WTC11 (cell line): ENCODE measurements around the gene ZNF814. TPM values are rescaled to one million over a fixed set of nuclear protein-coding genes. Genes with fewer than 3 reads are reported as not detected.

ENCODE experiments used
- ATAC-seq: fragments of 200-7000 bp; cut with Tn5 transposase; 2 replicates; pipeline ENCODE4 v1.10.0; 2021; ENCODE audit warnings: mild to moderate bottlenecking, moderate library complexity
- CTCF ChIA-PET: fragments of 300-600 bp; sonication (Branson Sonifier 250); formaldehyde crosslinking; loops from one replicate; lab custom pipeline; 2021; ENCODE audit warnings: antibody characterized with exemption; lab: Charles Lee
- POLR2A ChIA-PET: fragments of 350-600 bp; sonication (Branson Sonifier 250); formaldehyde crosslinking; loops from one replicate; lab custom pipeline; 2021; ENCODE audit warnings: antibody characterized with exemption; lab: Charles Lee
- DNase-seq: peaks from one replicate; pipeline ENCODE4 v3.0.0; 2021; ENCODE audit warnings: low spot score
- H3K27ac Mint-ChIP-seq: 2 replicates; pipeline ENCODE4 v1.8.0; 2021; ENCODE audit warnings: mixed read lengths
- H3K27me3 Mint-ChIP-seq: 2 replicates; pipeline ENCODE4 v1.8.0; 2021; ENCODE audit warnings: low read depth, mild to moderate bottlenecking, moderate library complexity, mixed read lengths
- H3K36me3 Mint-ChIP-seq: 2 replicates; pipeline ENCODE4 v1.8.0; 2021; ENCODE audit warnings: mixed read lengths
- H3K4me1 Mint-ChIP-seq: 2 replicates; pipeline ENCODE4 v1.8.0; 2022; ENCODE audit warnings: mixed read lengths
- H3K4me3 Mint-ChIP-seq: 2 replicates; pipeline ENCODE4 v1.8.0; 2021; ENCODE audit warnings: mild to moderate bottlenecking, moderate library complexity, mixed read lengths
- H3K9me3 Mint-ChIP-seq: 2 replicates; pipeline ENCODE4 v1.8.0; 2021; ENCODE audit warnings: mixed read lengths
- ATF1 ChIP-seq: sonication (generic); formaldehyde crosslinking; IDR thresholded peaks from 2 replicates; pipeline ENCODE4 v1.8.1; 2023; ENCODE audit warnings: mild to moderate bottlenecking, moderate library complexity, missing genetic modification reagents
- CBFB ChIP-seq: sonication (generic); formaldehyde crosslinking; IDR thresholded peaks from 2 replicates; pipeline ENCODE4 v1.8.1; 2022; ENCODE audit warnings: mild to moderate bottlenecking, low read depth, missing genetic modification reagents
- CREB1 ChIP-seq: sonication (generic); formaldehyde crosslinking; IDR thresholded peaks from 2 replicates; pipeline ENCODE4 v1.8.0; 2023; ENCODE audit warnings: mild to moderate bottlenecking, missing genetic modification reagents
- HMGA2 ChIP-seq: fragments of 250-450 bp; sonication (Bioruptor Pico); IDR thresholded peaks from 2 replicates; pipeline ENCODE4 v1.4.0; 2021; ENCODE audit warnings: mild to moderate bottlenecking, moderate library complexity
- NFYB ChIP-seq: sonication (generic); formaldehyde crosslinking; conservative IDR thresholded peaks from 2 replicates; pipeline ENCODE4 v1.8.0; 2022; ENCODE audit warnings: low read depth, missing genetic modification reagents
- SOX15 ChIP-seq: fragments of 250-450 bp; sonication (Bioruptor Pico); IDR thresholded peaks from 2 replicates; pipeline ENCODE4 v1.9.0; 2021; ENCODE audit warnings: mild to moderate bottlenecking
- ZNF121 ChIP-seq: sonication (generic); formaldehyde crosslinking; IDR thresholded peaks from 2 replicates; pipeline ENCODE4 v1.8.0; 2023; ENCODE audit warnings: missing genetic modification reagents
- total RNA-seq: library from RNA; stranded (reverse); gene quantifications from 3 replicates; pipeline ENCODE4 v1.2.3, GENCODE V29; 2021
- TF ChIP-seq, protein P1 (sequence below): sonication (generic); formaldehyde crosslinking; IDR thresholded peaks from 2 replicates; pipeline ENCODE4 v1.8.1; 2022; ENCODE audit warnings: mild to moderate bottlenecking, missing genetic modification reagents, moderate library complexity, borderline replicate concordance
- TF ChIP-seq, protein P2 (sequence below): fragments of 250-450 bp; sonication (Bioruptor Pico); conservative IDR thresholded peaks from 2 replicates; pipeline ENCODE4 v1.9.0; 2021; ENCODE audit warnings: mild to moderate bottlenecking
- TF ChIP-seq, protein P3 (sequence below): sonication (generic); formaldehyde crosslinking; conservative IDR thresholded peaks from 2 replicates; pipeline ENCODE4 v1.8.1; 2023; ENCODE audit warnings: mild to moderate bottlenecking, low read depth, missing genetic modification reagents, moderate library complexity
- TF ChIP-seq, protein P4 (sequence below): fragments of 250-450 bp; sonication (Bioruptor Pico); IDR thresholded peaks from 2 replicates; pipeline ENCODE4 v1.9.0; 2021; ENCODE audit warnings: mild to moderate bottlenecking, borderline replicate concordance
- TF ChIP-seq, protein P5 (sequence below): sonication (generic); formaldehyde crosslinking; IDR thresholded peaks from 2 replicates; pipeline ENCODE4 v1.8.1; 2023; ENCODE audit warnings: mild to moderate bottlenecking, missing genetic modification reagents

The ZNF814 gene
- total RNA-seq, 1 experiment from 2014 or later: 60.7 TPM

DNA sequence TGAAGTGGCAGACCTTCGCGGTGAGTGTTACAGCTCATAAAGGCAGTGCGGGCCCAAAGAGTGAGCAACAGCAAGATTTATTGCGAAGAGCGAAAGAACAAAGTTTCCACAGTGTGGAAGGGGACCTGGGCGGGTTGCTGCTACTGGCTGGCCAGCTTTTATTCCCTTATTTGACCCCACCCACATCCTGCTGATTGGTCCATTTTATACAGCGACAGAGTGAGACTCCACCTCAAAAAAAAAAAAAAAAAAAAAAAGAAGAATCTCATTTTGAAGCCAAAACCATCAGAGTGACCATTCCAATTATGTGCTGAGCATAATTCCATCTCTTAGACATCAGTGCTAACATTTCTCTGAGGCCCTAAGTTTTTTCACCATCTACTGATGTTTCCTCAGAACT, 72.2 kb downstream of the ZNF814 start:
- Mint-ChIP-seq H3K36me3 (peaks cover 16% of the 10 kb centered on the region), H3K27me3 (no peaks in the 10 kb centered on the region), H3K27ac (peak overlapping the region; percentile 82; the same call in 1 of the 2 replicates), H3K4me3 (no peak overlapping the region), H3K4me1 (peaks cover 49% of the 10 kb centered on the region), H3K9me3 (no peaks in the 10 kb centered on the region)
- DNase-seq (no peak), ATAC-seq (no peak)
- TF ChIP-seq, protein P1, sequence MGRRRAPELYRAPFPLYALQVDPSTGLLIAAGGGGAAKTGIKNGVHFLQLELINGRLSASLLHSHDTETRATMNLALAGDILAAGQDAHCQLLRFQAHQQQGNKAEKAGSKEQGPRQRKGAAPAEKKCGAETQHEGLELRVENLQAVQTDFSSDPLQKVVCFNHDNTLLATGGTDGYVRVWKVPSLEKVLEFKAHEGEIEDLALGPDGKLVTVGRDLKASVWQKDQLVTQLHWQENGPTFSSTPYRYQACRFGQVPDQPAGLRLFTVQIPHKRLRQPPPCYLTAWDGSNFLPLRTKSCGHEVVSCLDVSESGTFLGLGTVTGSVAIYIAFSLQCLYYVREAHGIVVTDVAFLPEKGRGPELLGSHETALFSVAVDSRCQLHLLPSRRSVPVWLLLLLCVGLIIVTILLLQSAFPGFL (CRISPR knock-in tag): no peak
- TF ChIP-seq NFYB (CRISPR knock-in tag): peak; percentile 49
- ChIA-PET CTCF (interaction anchor here (0.7 kb wide), 1 partner anchor 16 kb away, joined by 4 read pairs; no protein-coding TSS in a partner anchor), POLR2A (interaction anchor here (0.7 kb wide), 1 partner anchor 119 kb away, joined by 6 read pairs; no protein-coding TSS in a partner anchor)

DNA sequence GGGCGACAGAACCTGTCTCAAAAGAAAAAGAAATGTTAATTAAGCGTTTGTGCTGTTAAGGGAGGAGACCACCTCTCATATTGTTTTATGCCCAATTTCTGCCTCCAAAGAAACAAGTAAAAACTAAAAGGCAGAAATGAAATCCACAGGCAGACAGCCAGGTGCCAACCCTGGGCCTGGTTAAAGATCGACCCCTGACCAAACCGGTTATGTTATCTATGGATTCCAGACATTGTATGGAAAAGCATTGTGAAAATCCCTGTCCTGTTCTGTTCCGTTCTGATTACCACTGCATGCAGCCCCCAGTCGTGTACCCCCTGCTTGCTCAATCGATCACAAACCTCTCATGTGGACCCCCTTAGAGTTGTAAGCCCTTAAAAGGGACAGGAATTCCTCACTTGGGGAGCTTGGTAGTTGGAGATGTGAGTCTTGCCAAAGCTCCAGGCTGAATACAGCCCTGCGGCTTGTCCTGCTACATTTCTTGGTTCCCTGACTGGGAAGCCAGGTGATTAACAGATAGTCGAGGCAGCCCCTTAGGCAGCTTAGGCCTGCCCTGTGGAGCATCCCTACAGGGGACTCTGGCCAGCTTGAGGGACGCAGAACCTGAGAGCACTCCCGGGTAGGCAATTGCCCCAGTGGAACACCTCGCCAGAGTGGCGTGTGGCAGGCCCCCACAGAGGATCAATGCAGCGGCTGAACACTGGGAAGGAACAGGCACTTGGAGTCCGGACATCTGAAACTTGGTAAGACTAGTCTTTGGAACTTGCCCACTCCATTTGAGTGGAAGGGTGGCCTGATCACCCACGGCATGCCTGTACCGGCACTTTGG, 73.4 kb downstream of the ZNF814 start:
- Mint-ChIP-seq H3K9me3 (no peaks in the 10 kb centered on the region), H3K4me1 (peaks cover 44% of the 10 kb centered on the region), H3K4me3 (peak overlapping the region; percentile 96), H3K36me3 (peaks cover 22% of the 10 kb centered on the region), H3K27ac (peak overlapping the region; percentile 92), H3K27me3 (no peaks in the 10 kb centered on the region)
- no peak for TF ChIP-seq ZNF121 (CRISPR knock-in tag)
- ATAC-seq (no peak), DNase-seq (no peak)
- CTCF ChIA-PET: interaction anchor here (0.6 to 1.3 kb wide), 6 partner anchors 11 to 69 kb away, joined by 3 to 10 read pairs (median 6); partner anchors contain the start of genes ZNF586, ZNF587B and ZNF776
- POLR2A ChIA-PET: interaction anchor here (0.6 to 1.4 kb wide), 11 partner anchors 11 to 230 kb away, joined by 3 to 11 read pairs (median 6); partner anchors contain the start of genes ZNF154, ZNF551, ZNF586 and ZNF587

DNA sequence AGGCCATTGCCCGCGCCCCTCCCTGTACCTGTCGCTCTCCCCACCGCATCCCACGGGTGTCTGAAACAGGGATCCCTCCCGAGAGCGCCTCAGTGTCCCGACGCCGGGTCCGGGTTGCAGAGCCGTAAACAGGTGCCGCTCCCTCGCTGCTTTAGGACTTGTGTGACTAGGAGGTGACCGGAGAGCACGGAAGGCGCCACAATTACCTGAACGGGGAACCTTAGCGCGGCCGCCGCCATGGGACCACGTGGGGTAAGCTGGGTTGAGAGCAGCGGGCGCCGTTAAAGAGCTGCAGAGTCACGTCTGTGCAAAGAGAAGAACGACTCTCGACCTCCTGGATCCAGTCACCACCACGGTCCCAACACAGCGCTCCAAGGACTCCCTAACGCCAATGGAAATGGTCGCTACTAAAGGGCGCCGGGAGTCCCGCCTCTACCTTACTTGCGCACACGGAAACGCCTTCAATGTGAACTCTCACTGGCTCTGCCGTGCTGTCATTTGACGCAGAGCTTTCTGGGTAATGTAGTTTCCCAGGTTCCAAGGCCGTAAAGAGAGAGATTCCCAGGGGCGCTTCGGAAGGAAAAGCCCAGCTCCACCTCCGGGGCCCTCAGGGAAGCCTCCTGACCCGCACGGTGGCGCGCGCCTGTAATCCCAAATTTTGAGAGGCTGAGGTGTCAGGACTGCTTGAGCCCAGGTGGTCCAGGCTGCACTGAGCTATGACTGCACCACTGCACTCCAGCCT, 74.2 kb downstream of the ZNF814 start, which contains the start of gene ZNF552:
ZNF552 (minus strand) TSS at position 409 of the 742 bp plus-strand sequence; CDS start at position 239, 170 bp downstream.
- Mint-ChIP-seq H3K9me3 (no peaks in the 10 kb centered on the region), H3K36me3 (peaks cover 24% of the 10 kb centered on the region), H3K27ac (peak within 1 kb of the TSS; percentile 92), H3K4me1 (peaks cover 38% of the 10 kb centered on the region), H3K27me3 (no peaks in the 10 kb centered on the region), H3K4me3 (peak within 1 kb of the TSS; percentile 96)
- POLR2A ChIA-PET: interaction anchor here (0.6 to 1.4 kb wide), 11 partner anchors 10 to 230 kb away, joined by 3 to 11 read pairs (median 6); partner anchors contain the start of genes ZNF154, ZNF551, ZNF586 and ZNF587
- CTCF ChIA-PET: interaction anchor here (0.5 to 1.3 kb wide), 8 partner anchors 10 to 140 kb away, joined by 3 to 10 read pairs (median 4); partner anchors contain the start of genes ZNF586, ZNF587B and ZNF776
- DNase-seq (peak; percentile 85), ATAC-seq (peak; percentile 88)
- no peak for TF ChIP-seq CBFB (CRISPR knock-in tag)
- TF ChIP-seq, protein P2, sequence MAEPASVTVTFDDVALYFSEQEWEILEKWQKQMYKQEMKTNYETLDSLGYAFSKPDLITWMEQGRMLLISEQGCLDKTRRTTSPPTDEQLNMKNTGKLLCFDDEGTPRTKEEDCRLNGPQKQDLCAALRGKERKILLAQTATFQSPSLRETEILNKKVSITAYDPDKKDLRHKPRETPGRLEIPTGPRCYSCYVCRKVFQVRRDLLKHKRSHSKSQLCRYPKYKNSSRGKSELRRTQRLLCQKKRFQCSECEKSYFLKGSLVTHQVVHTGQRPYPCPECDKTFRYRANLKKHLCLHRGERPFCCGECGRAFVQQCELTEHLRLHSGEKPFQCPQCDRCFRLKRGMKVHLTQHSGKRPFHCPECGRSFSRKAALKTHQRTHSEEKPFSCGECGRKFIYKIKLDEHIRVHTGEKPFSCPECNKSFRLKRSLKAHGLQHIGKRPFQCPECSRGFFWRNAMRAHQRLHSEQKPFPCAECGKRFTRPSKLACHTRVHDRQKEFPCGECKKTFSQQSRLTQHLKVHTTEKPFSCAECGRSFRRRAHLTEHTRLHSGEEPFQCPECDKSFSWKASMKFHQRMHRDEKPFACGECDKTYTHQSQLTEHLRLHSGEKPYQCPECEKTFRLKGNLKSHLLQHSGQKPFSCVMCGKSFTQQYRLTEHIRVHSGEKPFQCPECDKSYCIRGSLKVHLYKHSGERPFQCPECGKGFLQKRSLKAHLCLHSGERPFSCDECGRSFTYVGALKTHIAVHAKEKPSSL (CRISPR knock-in tag): no peak
- no peak for TF ChIP-seq SOX15 (CRISPR knock-in tag)
- TF ChIP-seq, protein P3, sequence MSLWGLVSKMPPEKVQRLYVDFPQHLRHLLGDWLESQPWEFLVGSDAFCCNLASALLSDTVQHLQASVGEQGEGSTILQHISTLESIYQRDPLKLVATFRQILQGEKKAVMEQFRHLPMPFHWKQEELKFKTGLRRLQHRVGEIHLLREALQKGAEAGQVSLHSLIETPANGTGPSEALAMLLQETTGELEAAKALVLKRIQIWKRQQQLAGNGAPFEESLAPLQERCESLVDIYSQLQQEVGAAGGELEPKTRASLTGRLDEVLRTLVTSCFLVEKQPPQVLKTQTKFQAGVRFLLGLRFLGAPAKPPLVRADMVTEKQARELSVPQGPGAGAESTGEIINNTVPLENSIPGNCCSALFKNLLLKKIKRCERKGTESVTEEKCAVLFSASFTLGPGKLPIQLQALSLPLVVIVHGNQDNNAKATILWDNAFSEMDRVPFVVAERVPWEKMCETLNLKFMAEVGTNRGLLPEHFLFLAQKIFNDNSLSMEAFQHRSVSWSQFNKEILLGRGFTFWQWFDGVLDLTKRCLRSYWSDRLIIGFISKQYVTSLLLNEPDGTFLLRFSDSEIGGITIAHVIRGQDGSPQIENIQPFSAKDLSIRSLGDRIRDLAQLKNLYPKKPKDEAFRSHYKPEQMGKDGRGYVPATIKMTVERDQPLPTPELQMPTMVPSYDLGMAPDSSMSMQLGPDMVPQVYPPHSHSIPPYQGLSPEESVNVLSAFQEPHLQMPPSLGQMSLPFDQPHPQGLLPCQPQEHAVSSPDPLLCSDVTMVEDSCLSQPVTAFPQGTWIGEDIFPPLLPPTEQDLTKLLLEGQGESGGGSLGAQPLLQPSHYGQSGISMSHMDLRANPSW: no peak
- no peak for TF ChIP-seq ATF1 (CRISPR knock-in tag)
- no peak for TF ChIP-seq HMGA2 (CRISPR knock-in tag)
- TF ChIP-seq, protein P4, sequence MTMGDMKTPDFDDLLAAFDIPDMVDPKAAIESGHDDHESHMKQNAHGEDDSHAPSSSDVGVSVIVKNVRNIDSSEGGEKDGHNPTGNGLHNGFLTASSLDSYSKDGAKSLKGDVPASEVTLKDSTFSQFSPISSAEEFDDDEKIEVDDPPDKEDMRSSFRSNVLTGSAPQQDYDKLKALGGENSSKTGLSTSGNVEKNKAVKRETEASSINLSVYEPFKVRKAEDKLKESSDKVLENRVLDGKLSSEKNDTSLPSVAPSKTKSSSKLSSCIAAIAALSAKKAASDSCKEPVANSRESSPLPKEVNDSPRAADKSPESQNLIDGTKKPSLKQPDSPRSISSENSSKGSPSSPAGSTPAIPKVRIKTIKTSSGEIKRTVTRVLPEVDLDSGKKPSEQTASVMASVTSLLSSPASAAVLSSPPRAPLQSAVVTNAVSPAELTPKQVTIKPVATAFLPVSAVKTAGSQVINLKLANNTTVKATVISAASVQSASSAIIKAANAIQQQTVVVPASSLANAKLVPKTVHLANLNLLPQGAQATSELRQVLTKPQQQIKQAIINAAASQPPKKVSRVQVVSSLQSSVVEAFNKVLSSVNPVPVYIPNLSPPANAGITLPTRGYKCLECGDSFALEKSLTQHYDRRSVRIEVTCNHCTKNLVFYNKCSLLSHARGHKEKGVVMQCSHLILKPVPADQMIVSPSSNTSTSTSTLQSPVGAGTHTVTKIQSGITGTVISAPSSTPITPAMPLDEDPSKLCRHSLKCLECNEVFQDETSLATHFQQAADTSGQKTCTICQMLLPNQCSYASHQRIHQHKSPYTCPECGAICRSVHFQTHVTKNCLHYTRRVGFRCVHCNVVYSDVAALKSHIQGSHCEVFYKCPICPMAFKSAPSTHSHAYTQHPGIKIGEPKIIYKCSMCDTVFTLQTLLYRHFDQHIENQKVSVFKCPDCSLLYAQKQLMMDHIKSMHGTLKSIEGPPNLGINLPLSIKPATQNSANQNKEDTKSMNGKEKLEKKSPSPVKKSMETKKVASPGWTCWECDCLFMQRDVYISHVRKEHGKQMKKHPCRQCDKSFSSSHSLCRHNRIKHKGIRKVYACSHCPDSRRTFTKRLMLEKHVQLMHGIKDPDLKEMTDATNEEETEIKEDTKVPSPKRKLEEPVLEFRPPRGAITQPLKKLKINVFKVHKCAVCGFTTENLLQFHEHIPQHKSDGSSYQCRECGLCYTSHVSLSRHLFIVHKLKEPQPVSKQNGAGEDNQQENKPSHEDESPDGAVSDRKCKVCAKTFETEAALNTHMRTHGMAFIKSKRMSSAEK: no peak
- no peak for TF ChIP-seq CREB1
- TF ChIP-seq, protein P5, sequence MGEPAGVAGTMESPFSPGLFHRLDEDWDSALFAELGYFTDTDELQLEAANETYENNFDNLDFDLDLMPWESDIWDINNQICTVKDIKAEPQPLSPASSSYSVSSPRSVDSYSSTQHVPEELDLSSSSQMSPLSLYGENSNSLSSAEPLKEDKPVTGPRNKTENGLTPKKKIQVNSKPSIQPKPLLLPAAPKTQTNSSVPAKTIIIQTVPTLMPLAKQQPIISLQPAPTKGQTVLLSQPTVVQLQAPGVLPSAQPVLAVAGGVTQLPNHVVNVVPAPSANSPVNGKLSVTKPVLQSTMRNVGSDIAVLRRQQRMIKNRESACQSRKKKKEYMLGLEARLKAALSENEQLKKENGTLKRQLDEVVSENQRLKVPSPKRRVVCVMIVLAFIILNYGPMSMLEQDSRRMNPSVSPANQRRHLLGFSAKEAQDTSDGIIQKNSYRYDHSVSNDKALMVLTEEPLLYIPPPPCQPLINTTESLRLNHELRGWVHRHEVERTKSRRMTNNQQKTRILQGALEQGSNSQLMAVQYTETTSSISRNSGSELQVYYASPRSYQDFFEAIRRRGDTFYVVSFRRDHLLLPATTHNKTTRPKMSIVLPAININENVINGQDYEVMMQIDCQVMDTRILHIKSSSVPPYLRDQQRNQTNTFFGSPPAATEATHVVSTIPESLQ (CRISPR knock-in tag): no peak
